GM12891 (cell line): ENCODE results near the gene ZNF3.

Experiments used
- DNase-seq: peaks from one replicate; pipeline ENCODE4 v3.0.0; 2011; ENCODE audit warnings: low spot score; ENCODE audit not compliant: insufficient read length
- FAIRE-seq: peaks from 2 replicates; lab custom pipeline; 2011; peaks lifted over from hg19 to GRCh38; lab: Jason Lieb, UNC
- PAX5 ChIP-seq: IDR thresholded peaks from 2 replicates; pipeline ENCODE4 v1.6.1; 2011; ENCODE audit warnings: low read length, moderate library complexity, mild to moderate bottlenecking; ENCODE audit not compliant: insufficient read depth, severe bottlenecking
- POLR2A ChIP-seq: IDR thresholded peaks from 2 replicates; pipeline ENCODE4 v1.6.1; 2011; ENCODE audit warnings: low read depth, low read length, control low read depth
- POLR2AphosphoS5 ChIP-seq: IDR thresholded peaks from 2 replicates; pipeline ENCODE4 v1.6.1; 2011; ENCODE audit warnings: low read depth, low read length, control low read depth
- POU2F2 ChIP-seq: IDR thresholded peaks from 2 replicates; pipeline ENCODE4 v1.6.1; 2011; ENCODE audit warnings: low read depth, mild to moderate bottlenecking, control low read depth, low read length, moderate library complexity
- SPI1 ChIP-seq: IDR thresholded peaks from 2 replicates; pipeline ENCODE4 v1.6.1; 2011; ENCODE audit warnings: low read depth, low read length, control low read depth
- TAF1 ChIP-seq: IDR thresholded peaks from 2 replicates; pipeline ENCODE4 v1.6.1; 2011; ENCODE audit warnings: low read depth, low read length, control low read depth

Gene ZNF3

GRCh38 chr7:100109521-100110163 is 28.1 kb upstream of the ZNF3 start:
- no peak for TF ChIP-seq POLR2A
- TF ChIP-seq POU2F2: no peak
- no peak for TF ChIP-seq SPI1
- TF ChIP-seq PAX5: no peak
- TF ChIP-seq POLR2AphosphoS5: no peak
- no peak for TF ChIP-seq TAF1
- DNase-seq (no peak), FAIRE-seq (no peak)

GRCh38 chr7:100107890-100108289 is 26.4 kb upstream of the ZNF3 start:
- FAIRE-seq: no peak
- DNase-seq: no peak
- TF ChIP-seq POU2F2: no peak
- no peak for TF ChIP-seq PAX5
- TF ChIP-seq SPI1: no peak

GRCh38 chr7:100107125-100107737 is 25.7 kb upstream of the ZNF3 start:
- DNase-seq (no peak), FAIRE-seq (no peak)
- no peak for TF ChIP-seq POLR2AphosphoS5
- no peak for TF ChIP-seq SPI1
- no peak for TF ChIP-seq POU2F2
- TF ChIP-seq POLR2A: no peak

- DNase-seq: no peak
- FAIRE-seq: no peak
- no peak for TF ChIP-seq POLR2A
- TF ChIP-seq POU2F2: no peak
- TF ChIP-seq PAX5: no peak
Observed at GRCh38 chr7:100106633-100107032, 25.1 kb upstream of the ZNF3 start.

DNA sequence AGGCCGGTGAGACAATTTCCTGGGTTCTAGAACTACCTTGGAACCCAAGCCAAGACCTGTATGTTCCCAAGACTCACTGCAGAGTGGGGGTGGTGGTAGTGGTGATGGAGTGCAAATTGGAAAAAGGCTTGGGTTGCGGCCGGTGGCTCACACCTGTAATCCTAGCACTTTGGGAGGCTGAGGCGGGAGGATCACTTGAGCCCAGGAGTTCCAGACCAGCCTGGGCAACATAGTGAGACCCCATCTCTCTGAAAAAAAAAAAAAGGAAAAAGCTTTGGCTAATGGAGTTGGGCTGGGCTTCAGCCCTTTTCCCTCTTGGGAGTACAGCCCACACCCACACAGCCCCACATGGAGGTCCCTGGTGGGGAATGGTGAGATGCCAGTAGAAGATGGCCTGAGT is 24.0 kb upstream of the ZNF3 start:
- no peak for TF ChIP-seq PAX5
- no peak for TF ChIP-seq TAF1
- no peak for TF ChIP-seq SPI1
- no peak for TF ChIP-seq POLR2AphosphoS5
- no peak for TF ChIP-seq POU2F2
- no peak for TF ChIP-seq POLR2A
- no peak for FAIRE-seq
- no peak for DNase-seq

GRCh38 chr7:100102950-100103840 is 21.7 kb upstream of the ZNF3 start:
- FAIRE-seq (no peak), DNase-seq (no peak)

GRCh38 chr7:100101016-100101862 is 19.7 kb upstream of the ZNF3 start, which contains the start of the genes AP4M1 and MCM7:
TSS of gene AP4M1 (plus strand) at chr7:100101643. CDS start at chr7:100101715, 72 bp downstream.
TSS of gene MCM7 (minus strand) at chr7:100101397. CDS start at chr7:100101294, 103 bp downstream.
- FAIRE-seq (peak; percentile 99), DNase-seq (peak; percentile 99)
- TF ChIP-seq POU2F2 (no peak; the same call in 1 of the 2 replicates), POLR2AphosphoS5 (peak; percentile 85), POLR2A (peak; percentile 79), SPI1 (no peak), PAX5 (peak; percentile 6), TAF1 (peak; percentile 43; the same call in 1 of the 2 replicates)

More at GRCh38 chr7:100102950-100103840, 21.7 kb upstream of the ZNF3 start:
- TF ChIP-seq POU2F2 (no peak), PAX5 (no peak)

GRCh38 chr7:100100420-100101015 is 19.0 kb upstream of the ZNF3 start:
- TF ChIP-seq POU2F2: peak; percentile 23; the same call in 1 of the 2 replicates
- peak; percentile 57; the same call in 1 of the 2 replicates for TF ChIP-seq TAF1
- TF ChIP-seq SPI1: peak; percentile 74
- no peak; the same call in 1 of the 2 replicates for TF ChIP-seq POLR2AphosphoS5
- DNase-seq: peak; percentile 94
- FAIRE-seq: peak; percentile 90

DNA sequence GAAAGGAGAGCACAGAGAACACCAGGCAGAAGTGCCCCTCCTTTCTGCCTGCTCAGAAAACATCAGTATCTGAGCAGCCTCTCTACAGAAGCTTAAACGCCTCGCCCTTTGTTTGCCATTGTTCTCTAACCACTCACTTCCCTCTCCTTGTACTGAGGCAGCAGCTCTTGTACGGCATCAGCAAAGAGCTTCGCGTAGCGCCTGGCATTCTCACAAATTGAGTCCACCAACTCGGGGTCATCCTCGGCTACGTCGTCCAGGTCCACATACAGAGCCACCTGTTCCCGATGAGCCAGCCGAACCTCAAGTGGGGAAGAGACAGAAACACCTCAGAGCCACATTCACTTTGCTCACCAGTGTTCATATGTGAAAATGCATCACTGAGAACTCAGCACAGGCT is 17.9 kb upstream of the ZNF3 start:
- no peak for TF ChIP-seq SPI1
- no peak for TF ChIP-seq TAF1
- no peak for TF ChIP-seq POLR2AphosphoS5
- TF ChIP-seq POU2F2: no peak
- no peak for TF ChIP-seq PAX5
- TF ChIP-seq POLR2A: no peak
- no peak for FAIRE-seq
- no peak for DNase-seq
